Panc1 (cell line): ENCODE measurements around the gene SMTNL1.

Source experiments
- CTCF ChIP-seq: fragments of 450-650 bp; IDR thresholded peaks from 2 replicates; pipeline ENCODE4 v1.5.1; 2017; ENCODE audit warnings: mild to moderate bottlenecking
- REST ChIP-seq, 2 experiments: IDR thresholded peaks; 2 replicates each; pipeline ENCODE4 v1.6.1; 2011 to 2012; ENCODE audit warnings: low read depth in 2 of 2, control low read depth in 1 of 2, low read length in 1 of 2, mild to moderate bottlenecking in 1 of 2, moderate library complexity in 1 of 2; ENCODE audit not compliant: insufficient read depth in 1 of 2

- TF ChIP-seq REST (IDR thresholded peaks at IDR 0.05; ENCODE audit: insufficient read depth in 1 of 2, low read depth in 2 of 2, low read length in 1 of 2), result no peak
- no peak for TF ChIP-seq CTCF
Observed at GRCh38 chr11:57515332-57516060, 21.9 kb upstream of the SMTNL1 start, which contains the start of gene SLC43A1.
